T-helper 1 cell treated with Interleukin-12 subunit alpha and Interleukin-12 subunit beta and Interleukin-4 antibody, amounts not matched to agents 30 ng/mL and 1 ng/mL, for 36 hours (primary cell): Measurements from ENCODE around the gene SEZ6L. TPM values are rescaled to one million over a fixed set of nuclear protein-coding genes. Genes with fewer than 3 reads are reported as not detected.

Source experiments
- intact Hi-C: fragments of 100-400 bp; cut with micrococcal nuclease; formaldehyde crosslinking; loops from one replicate; pipeline ENCODE4 v1.15.1; 2024
- total RNA-seq: library from RNA; stranded (reverse); gene quantifications from 2 replicates; pipeline ENCODE4 v1.2.3, GENCODE V29; 2022

SEZ6L gene
- total RNA-seq, 1 donor from 2014 or later, result not detected

GRCh38 chr22:26327306-26327705 is 158.0 kb downstream of the SEZ6L start:
- intact Hi-C loops, result no loop called here

- intact Hi-C loops, result no loop called here
Measured at GRCh38 chr22:26328221-26328620, 159.0 kb downstream of the SEZ6L start.

GRCh38 chr22:26330971-26331625 is 161.8 kb downstream of the SEZ6L start:
- intact Hi-C loops, result loop anchor here (1.0 kb wide), 5 partner anchors 159 to 883 kb away; no protein-coding TSS in a partner anchor

- intact Hi-C loops, result no loop called here
Measured at GRCh38 chr22:26333088-26333800, 164.0 kb downstream of the SEZ6L start.

- intact Hi-C loops, result no loop called here
Measured at GRCh38 chr22:26334232-26334631, 165.0 kb downstream of the SEZ6L start.

GRCh38 chr22:26336773-26337172 is 167.5 kb downstream of the SEZ6L start:
- intact Hi-C loops, result no loop called here

GRCh38 chr22:26339755-26340154 is 170.5 kb downstream of the SEZ6L start:
- intact Hi-C loops, result no loop called here

- intact Hi-C loops, result no loop called here
Measured at GRCh38 chr22:26342745-26343410, 173.6 kb downstream of the SEZ6L start.

GRCh38 chr22:26345496-26345895 is 176.2 kb downstream of the SEZ6L start:
- intact Hi-C loops, result no loop called here

GRCh38 chr22:26348810-26349526 is 179.7 kb downstream of the SEZ6L start:
- intact Hi-C loops, result no loop called here

- intact Hi-C loops, result no loop called here
Measured at GRCh38 chr22:26354707-26355106, 185.4 kb downstream of the SEZ6L start.

- intact Hi-C loops, result no loop called here
Measured at GRCh38 chr22:26357281-26357680, 188.0 kb downstream of the SEZ6L start.

- intact Hi-C loops, result no loop called here
Measured at GRCh38 chr22:26357813-26358212, 188.6 kb downstream of the SEZ6L start.

GRCh38 chr22:26359156-26359555 is 189.9 kb downstream of the SEZ6L start:
- intact Hi-C loops, result no loop called here

GRCh38 chr22:26360169-26360885 is 191.1 kb downstream of the SEZ6L start:
- intact Hi-C loops, result no loop called here

- intact Hi-C loops, result no loop called here
Measured at GRCh38 chr22:26362471-26362870, 193.2 kb downstream of the SEZ6L start.

GRCh38 chr22:26364066-26365015 is 195.1 kb downstream of the SEZ6L start:
- intact Hi-C loops, result loop anchor here (1.0 to 2.0 kb wide), 4 partner anchors 66 to 308 kb away; partner anchors contain the start of genes HPS4 and SRRD

GRCh38 chr22:26367402-26368245 is 198.4 kb downstream of the SEZ6L start:
- intact Hi-C loops, result loop anchor here (2.0 kb wide), 2 partner anchors 31 to 311 kb away; no protein-coding TSS in a partner anchor

- intact Hi-C loops, result no loop called here
Measured at GRCh38 chr22:26372890-26373289, 203.6 kb downstream of the SEZ6L start.
